Body of pancreas (tissue), 4 donors: ENCODE data around the gene AVEN.

Experiments
- CTCF ChIP-seq, 7 experiments: fragments of 450-650 bp in 4 of 7; fragments of 200-600 bp in 3 of 7; sonication (generic) in 3 of 7; IDR thresholded peaks; one replicate each; pipeline ENCODE4 v1.5.1; 2016 to 2019; ENCODE audit warnings: antibody characterized with exemption in 7 of 7
- POLR2A ChIP-seq, 3 donors: fragments of 450-650 bp; IDR thresholded peaks; one replicate each; pipeline ENCODE4 v1.6.1; 2016; ENCODE audit warnings: antibody characterized with exemption in 3 of 3, mild to moderate bottlenecking in 2 of 3

GRCh38 chr15:34065941-34066340 is 26.9 kb upstream of the AVEN start:
- TF ChIP-seq CTCF (IDR thresholded peaks at IDR 0.05) (no peak), POLR2A (IDR thresholded peaks at IDR 0.05) (no peak)
